GM12865 (cell line): ENCODE results near the gene TPPP2.

ENCODE experiments used
- DNase-seq: peaks from one replicate; pipeline ENCODE4 v3.0.0; 2010; ENCODE audit warnings: low read depth
- H3K4me3 ChIP-seq: 2 replicates; pipeline ENCODE4 v1.5.1; 2011; ENCODE audit warnings: mild to moderate bottlenecking, low read depth, low read length, control low read depth
- TF ChIP-seq, protein P1 (sequence below): IDR thresholded peaks from 2 replicates; pipeline ENCODE4 v1.5.1; 2011; ENCODE audit warnings: low read length, control low read depth, low read depth, inconsistent platforms; ENCODE audit not compliant: insufficient read depth; ENCODE audit errors: missing control alignments

The TPPP2 gene

DNA sequence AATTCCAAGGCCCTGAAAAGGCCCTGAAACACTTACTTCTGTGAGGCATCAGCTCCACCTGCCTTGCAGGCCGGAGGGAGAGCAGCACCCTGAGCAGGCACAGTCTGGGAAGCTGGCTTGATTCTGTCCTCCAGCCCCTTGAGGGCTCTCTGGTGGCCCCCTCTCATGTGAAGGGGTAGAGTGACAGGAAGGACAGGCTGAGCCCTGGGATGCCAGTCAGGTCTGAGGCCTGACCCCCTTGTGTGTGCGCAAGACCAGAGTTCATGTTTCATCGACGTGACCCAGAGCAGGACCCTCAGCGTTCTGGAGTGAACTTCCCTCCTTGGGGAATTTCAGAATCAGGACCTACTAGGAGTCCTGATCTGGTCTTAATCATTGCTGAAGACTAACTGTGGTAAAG is 28.9 kb downstream of the TPPP2 start:
- TF ChIP-seq, protein P1, sequence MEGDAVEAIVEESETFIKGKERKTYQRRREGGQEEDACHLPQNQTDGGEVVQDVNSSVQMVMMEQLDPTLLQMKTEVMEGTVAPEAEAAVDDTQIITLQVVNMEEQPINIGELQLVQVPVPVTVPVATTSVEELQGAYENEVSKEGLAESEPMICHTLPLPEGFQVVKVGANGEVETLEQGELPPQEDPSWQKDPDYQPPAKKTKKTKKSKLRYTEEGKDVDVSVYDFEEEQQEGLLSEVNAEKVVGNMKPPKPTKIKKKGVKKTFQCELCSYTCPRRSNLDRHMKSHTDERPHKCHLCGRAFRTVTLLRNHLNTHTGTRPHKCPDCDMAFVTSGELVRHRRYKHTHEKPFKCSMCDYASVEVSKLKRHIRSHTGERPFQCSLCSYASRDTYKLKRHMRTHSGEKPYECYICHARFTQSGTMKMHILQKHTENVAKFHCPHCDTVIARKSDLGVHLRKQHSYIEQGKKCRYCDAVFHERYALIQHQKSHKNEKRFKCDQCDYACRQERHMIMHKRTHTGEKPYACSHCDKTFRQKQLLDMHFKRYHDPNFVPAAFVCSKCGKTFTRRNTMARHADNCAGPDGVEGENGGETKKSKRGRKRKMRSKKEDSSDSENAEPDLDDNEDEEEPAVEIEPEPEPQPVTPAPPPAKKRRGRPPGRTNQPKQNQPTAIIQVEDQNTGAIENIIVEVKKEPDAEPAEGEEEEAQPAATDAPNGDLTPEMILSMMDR = no peak
- DNase-seq = no peak

DNA sequence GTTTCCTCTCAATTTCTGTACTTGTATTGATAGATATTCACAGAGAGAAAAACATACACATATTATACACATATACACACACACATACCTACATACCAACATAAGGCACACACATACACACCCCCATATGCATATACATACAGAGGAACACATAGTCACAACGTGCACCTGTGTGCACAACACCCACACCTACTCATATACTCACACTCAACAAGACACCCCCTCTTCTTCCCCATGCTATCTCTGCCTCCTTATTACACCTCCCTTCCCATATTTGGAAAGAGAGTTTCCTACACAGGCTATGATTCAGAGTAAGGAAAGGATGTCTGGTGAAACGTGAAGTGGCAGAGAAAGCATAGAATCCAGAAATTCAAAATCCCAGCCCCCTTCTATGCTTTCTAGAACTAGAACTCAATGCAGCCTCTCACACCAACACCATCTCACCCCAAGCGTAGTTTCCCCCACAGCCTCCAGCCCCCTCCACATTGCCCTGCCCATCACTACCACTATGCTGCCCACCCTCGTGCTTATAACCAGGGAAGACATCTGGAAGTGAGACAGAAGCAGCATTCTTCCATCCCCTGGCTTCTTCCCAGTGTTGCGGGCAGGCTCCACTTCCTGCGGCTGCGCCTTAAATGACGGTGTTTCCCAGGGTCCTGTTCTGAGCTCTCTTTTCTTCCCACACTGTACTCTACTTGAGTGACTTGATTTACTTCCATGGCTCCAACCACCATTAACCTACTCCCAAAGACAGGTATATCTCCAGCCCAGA is 30.0 kb downstream of the TPPP2 start:
- DNase-seq = no peak
- H3K4me3 ChIP-seq = no peak overlapping the region
- TF ChIP-seq, protein P1 = no peak

More for the DNA sequence above, 28.9 kb downstream of the TPPP2 start:
- no peak overlapping the region for H3K4me3 ChIP-seq

- TF ChIP-seq, protein P1 = no peak
- DNase-seq = no peak
- no peak overlapping the region for H3K4me3 ChIP-seq
Observed at GRCh38 chr14:21060614-21061346, 30.8 kb downstream of the TPPP2 start.

DNA sequence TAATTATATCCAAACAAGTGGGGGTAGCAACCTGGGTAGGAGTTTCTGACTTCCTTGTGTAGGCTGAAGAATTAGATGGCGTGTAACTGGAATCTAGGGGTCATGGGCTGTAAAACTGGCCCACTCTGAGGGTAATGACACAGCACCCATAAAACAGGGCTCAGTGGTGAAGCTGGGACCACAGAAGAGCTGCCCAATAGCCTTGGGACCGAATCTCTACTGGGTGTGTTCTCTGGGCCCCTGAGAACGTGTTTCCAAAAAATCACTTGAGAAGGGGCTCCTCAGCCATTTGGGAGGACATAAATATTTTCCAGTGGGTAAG is 31.3 kb downstream of the TPPP2 start:
- no peak overlapping the region for H3K4me3 ChIP-seq
- no peak for DNase-seq
- TF ChIP-seq, protein P1 = no peak

GRCh38 chr14:21063479-21063878 is 33.5 kb downstream of the TPPP2 start:
- no peak overlapping the region for H3K4me3 ChIP-seq
- no peak for DNase-seq
- TF ChIP-seq, protein P1 = no peak

GRCh38 chr14:21066882-21067502 is 37.0 kb downstream of the TPPP2 start:
- no peak for DNase-seq
- TF ChIP-seq, protein P1 = peak; percentile 29
- H3K4me3 ChIP-seq = no peak overlapping the region
